Stimulated activated CD8-positive, alpha-beta memory T cell treated with anti-CD3 and anti-CD28 coated beads, Interleukin-12 subunit alpha, Interleukin-12 subunit beta, amount 100 ng/mL, for 24 hours (primary cell): ENCODE results near the gene TSNAX.

ENCODE experiments used
- DNase-seq: peaks from one replicate; pipeline ENCODE4 v3.0.0-alpha.2; 2020; ENCODE audit errors: extremely low read depth

The TSNAX gene

GRCh38 chr1:231518485-231519034 is 9.9 kb upstream of the TSNAX start:
- DNase-seq, result no peak

GRCh38 chr1:231519166-231519565 is 9.3 kb upstream of the TSNAX start:
- DNase-seq, result no peak

GRCh38 chr1:231522038-231522437 is 6.4 kb upstream of the TSNAX start:
- DNase-seq, result no peak

GRCh38 chr1:231522931-231523642 is 5.4 kb upstream of the TSNAX start:
- DNase-seq, result no peak

- no peak for DNase-seq
Observed at GRCh38 chr1:231523816-231524215, 4.7 kb upstream of the TSNAX start.

GRCh38 chr1:231526536-231526935 is 1.9 kb upstream of the TSNAX start:
- DNase-seq, result no peak

- DNase-seq, result no peak
Observed at GRCh38 chr1:231527586-231528171, 790 bp upstream of the TSNAX start.

- DNase-seq, result no peak
Observed at GRCh38 chr1:231533240-231533639, 4.8 kb downstream of the TSNAX start.

GRCh38 chr1:231534703-231535159 is 6.3 kb downstream of the TSNAX start:
- DNase-seq, result no peak

GRCh38 chr1:231536099-231536498 is 7.6 kb downstream of the TSNAX start:
- DNase-seq, result no peak

- DNase-seq, result no peak
Observed at GRCh38 chr1:231540847-231541246, 12.4 kb downstream of the TSNAX start.

GRCh38 chr1:231541842-231542241 is 13.4 kb downstream of the TSNAX start:
- no peak for DNase-seq

GRCh38 chr1:231544943-231545592 is 16.6 kb downstream of the TSNAX start:
- DNase-seq, result no peak

GRCh38 chr1:231546693-231547092 is 18.2 kb downstream of the TSNAX start:
- DNase-seq, result no peak

- DNase-seq, result no peak
Observed at GRCh38 chr1:231549733-231550447, 21.4 kb downstream of the TSNAX start.

- DNase-seq, result no peak
Observed at GRCh38 chr1:231550448-231550781, 21.9 kb downstream of the TSNAX start.

GRCh38 chr1:231553320-231553719 is 24.9 kb downstream of the TSNAX start:
- no peak for DNase-seq

GRCh38 chr1:231554969-231555368 is 26.5 kb downstream of the TSNAX start:
- no peak for DNase-seq

- DNase-seq, result no peak
Observed at GRCh38 chr1:231557411-231557810, 28.9 kb downstream of the TSNAX start.

- DNase-seq, result no peak
Observed at GRCh38 chr1:231557898-231558707, 29.6 kb downstream of the TSNAX start.

GRCh38 chr1:231558708-231559185 is 30.3 kb downstream of the TSNAX start:
- DNase-seq, result no peak
